HepG2 (cell line): ENCODE measurements around the gene EZH1. TPM values are rescaled to one million over a fixed set of nuclear protein-coding genes. Genes with fewer than 3 reads are reported as not detected.

Experiments used
- ATF1 ChIP-seq: IDR thresholded peaks from 2 replicates; pipeline ENCODE4 v1.6.1; 2016; ENCODE audit warnings: mild to moderate bottlenecking, control low read depth
- ATM ChIP-seq: fragments of 450-650 bp; IDR thresholded peaks from 2 replicates; pipeline ENCODE4 v1.7.1; 2017; ENCODE audit warnings: mild to moderate bottlenecking, borderline replicate concordance
- GPN1 ChIP-seq: sonication (generic); formaldehyde crosslinking; IDR thresholded peaks from 2 replicates; pipeline ENCODE4 v1.5.1; 2020; ENCODE audit warnings: missing genetic modification reagents, borderline replicate concordance
- MYNN ChIP-seq: sonication (generic); formaldehyde crosslinking; IDR thresholded peaks from 2 replicates; pipeline ENCODE4 v1.4.0; 2020; ENCODE audit warnings: mild to moderate bottlenecking, low read depth, missing genetic modification reagents
- PAWR ChIP-seq: sonication (generic); formaldehyde crosslinking; IDR thresholded peaks from 2 replicates; pipeline ENCODE4 v1.4.0; 2020; ENCODE audit warnings: missing genetic modification reagents, mild to moderate bottlenecking, borderline replicate concordance
- PHF5A ChIP-seq: IDR thresholded peaks from one replicate; pipeline ENCODE4 v1.6.1; 2018; ENCODE audit warnings: low read depth, missing genetic modification reagents; ENCODE audit not compliant: unreplicated experiment
- RXRB ChIP-seq: IDR thresholded peaks from 2 replicates; pipeline ENCODE4 v1.6.1; 2016; ENCODE audit warnings: borderline replicate concordance, missing genetic modification reagents, missing compliant biosample characterization
- XRCC5 ChIP-seq: fragments of 200-400 bp; formaldehyde crosslinking; optimal IDR thresholded peaks from 2 replicates; pipeline ENCODE3; 2017; ENCODE audit warnings: mild to moderate bottlenecking, low read length
- ZNF143 ChIP-seq: sonication (generic); formaldehyde crosslinking; IDR thresholded peaks from 2 replicates; pipeline ENCODE4 v1.4.0; 2020; ENCODE audit warnings: missing genetic modification reagents
- ZNF180 ChIP-seq: sonication (generic); formaldehyde crosslinking; IDR thresholded peaks from 2 replicates; pipeline ENCODE4 v1.4.0; 2020; ENCODE audit warnings: low read depth, missing genetic modification reagents, borderline replicate concordance
- ZNF33B ChIP-seq: sonication (generic); formaldehyde crosslinking; IDR thresholded peaks from 2 replicates; pipeline ENCODE4 v1.5.1; 2020; ENCODE audit warnings: mild to moderate bottlenecking, missing genetic modification reagents
- ZNF343 ChIP-seq: sonication (generic); formaldehyde crosslinking; IDR thresholded peaks from 2 replicates; pipeline ENCODE4 v1.4.0; 2020; ENCODE audit warnings: mild to moderate bottlenecking, missing genetic modification reagents
- ZNF451 ChIP-seq: sonication (generic); formaldehyde crosslinking; IDR thresholded peaks from 2 replicates; pipeline ENCODE4 v1.5.0; 2020; ENCODE audit warnings: mild to moderate bottlenecking, missing genetic modification reagents
- ZNF496 ChIP-seq: sonication (generic); formaldehyde crosslinking; IDR thresholded peaks from 2 replicates; pipeline ENCODE4 v1.8.1; 2023; ENCODE audit warnings: mild to moderate bottlenecking, moderate library complexity, missing genetic modification reagents; ENCODE audit not compliant: insufficient replicate concordance
- ZNF510 ChIP-seq: sonication (generic); formaldehyde crosslinking; IDR thresholded peaks from 2 replicates; pipeline ENCODE4 v1.4.0; 2020; ENCODE audit warnings: low read depth, mild to moderate bottlenecking, missing genetic modification reagents
- ZNF788 ChIP-seq: sonication (generic); formaldehyde crosslinking; IDR thresholded peaks from 2 replicates; pipeline ENCODE4 v1.5.0; 2020; ENCODE audit warnings: mild to moderate bottlenecking, missing genetic modification reagents, borderline replicate concordance
- polyA plus RNA-seq, 8 experiments: library from polyadenylated mRNA; depleted of rRNA in 3 of 8; stranded (reverse) in 7 of 8; unstranded in 1 of 8; fragments of >200 nt; fragmentation: Illumina TruSeq in 4 of 8; extraction: Trizol in 4 of 8; gene quantifications; 2 replicates each; pipeline versions ENCODE4 v1.2.1 to v1.2.3, GENCODE V29; 2011 to 2016; ENCODE audit warnings: low read depth in 4 of 8, missing spikeins in 1 of 8, mixed read lengths in 1 of 8; ENCODE audit not compliant: insufficient read depth in 1 of 8
- total RNA-seq, 5 experiments: library from RNA; depleted of rRNA; stranded (reverse); fragments of >200 nt; fragmentation: Illumina TruSeq; extraction: Trizol; gene quantifications; 2 replicates each; pipeline ENCODE4 v1.2.3, GENCODE V29; 2016; ENCODE audit warnings: low read depth in 1 of 5
- TF ChIP-seq, protein P1 (sequence below): sonication (generic); formaldehyde crosslinking; IDR thresholded peaks from 2 replicates; pipeline ENCODE4 v1.4.0; 2020; ENCODE audit warnings: missing genetic modification reagents
- TF ChIP-seq, protein P2 (sequence below): sonication (generic); formaldehyde crosslinking; IDR thresholded peaks from 2 replicates; pipeline ENCODE4 v1.5.1; 2020; ENCODE audit warnings: missing genetic modification reagents, mild to moderate bottlenecking, borderline replicate concordance
- TF ChIP-seq, protein P3 (sequence below): sonication (generic); formaldehyde crosslinking; IDR thresholded peaks from 2 replicates; pipeline ENCODE4 v1.5.1; 2020; ENCODE audit warnings: mild to moderate bottlenecking, missing genetic modification reagents, moderate library complexity
- TF ChIP-seq, protein P4 (sequence below): sonication (generic); formaldehyde crosslinking; IDR thresholded peaks from 2 replicates; pipeline ENCODE4 v1.5.0; 2020; ENCODE audit warnings: mild to moderate bottlenecking, missing genetic modification reagents, borderline replicate concordance

The EZH1 gene
- total and polyA plus RNA-seq, 2 of the 13 experiments (the other 11 are each of a cell fraction or from before 2014, with no cell fraction given) = 11.6 to 24.0 TPM

DNA sequence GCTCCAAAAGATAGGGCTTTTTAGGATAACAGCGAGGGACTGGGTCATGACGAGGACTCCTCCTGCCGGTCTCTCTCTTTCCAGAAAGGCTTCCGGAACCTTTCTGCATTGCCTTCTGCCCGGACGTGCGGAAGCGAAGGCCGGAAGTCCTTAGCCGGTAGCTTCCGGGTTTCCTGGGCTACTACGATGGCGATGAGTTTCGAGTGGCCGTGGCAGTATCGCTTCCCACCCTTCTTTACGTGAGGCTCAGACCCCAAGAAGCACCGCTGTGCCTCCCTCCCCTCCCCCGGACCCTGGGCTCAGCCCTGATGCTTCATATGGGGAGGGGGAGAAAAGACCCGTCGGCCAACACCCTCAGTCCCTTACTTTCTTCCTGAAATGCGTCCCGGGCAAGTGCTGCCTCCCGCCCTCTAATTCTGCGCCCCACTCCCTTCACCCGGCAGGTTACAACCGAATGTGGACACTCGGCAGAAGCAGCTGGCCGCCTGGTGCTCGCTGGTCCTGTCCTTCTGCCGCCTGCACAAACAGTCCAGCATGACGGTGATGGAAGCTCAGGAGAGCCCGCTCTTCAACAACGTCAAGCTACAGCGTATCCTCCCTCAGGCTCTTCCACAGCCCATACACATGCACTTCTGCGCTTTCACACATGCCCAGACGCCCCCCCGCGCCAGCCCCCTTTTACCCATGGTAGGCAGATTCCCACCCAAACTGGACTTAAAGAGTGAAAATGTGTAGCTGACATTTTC, 28.6 kb upstream of the EZH1 start, which contains the start of gene VPS25 (continued):
- TF ChIP-seq, protein P1, sequence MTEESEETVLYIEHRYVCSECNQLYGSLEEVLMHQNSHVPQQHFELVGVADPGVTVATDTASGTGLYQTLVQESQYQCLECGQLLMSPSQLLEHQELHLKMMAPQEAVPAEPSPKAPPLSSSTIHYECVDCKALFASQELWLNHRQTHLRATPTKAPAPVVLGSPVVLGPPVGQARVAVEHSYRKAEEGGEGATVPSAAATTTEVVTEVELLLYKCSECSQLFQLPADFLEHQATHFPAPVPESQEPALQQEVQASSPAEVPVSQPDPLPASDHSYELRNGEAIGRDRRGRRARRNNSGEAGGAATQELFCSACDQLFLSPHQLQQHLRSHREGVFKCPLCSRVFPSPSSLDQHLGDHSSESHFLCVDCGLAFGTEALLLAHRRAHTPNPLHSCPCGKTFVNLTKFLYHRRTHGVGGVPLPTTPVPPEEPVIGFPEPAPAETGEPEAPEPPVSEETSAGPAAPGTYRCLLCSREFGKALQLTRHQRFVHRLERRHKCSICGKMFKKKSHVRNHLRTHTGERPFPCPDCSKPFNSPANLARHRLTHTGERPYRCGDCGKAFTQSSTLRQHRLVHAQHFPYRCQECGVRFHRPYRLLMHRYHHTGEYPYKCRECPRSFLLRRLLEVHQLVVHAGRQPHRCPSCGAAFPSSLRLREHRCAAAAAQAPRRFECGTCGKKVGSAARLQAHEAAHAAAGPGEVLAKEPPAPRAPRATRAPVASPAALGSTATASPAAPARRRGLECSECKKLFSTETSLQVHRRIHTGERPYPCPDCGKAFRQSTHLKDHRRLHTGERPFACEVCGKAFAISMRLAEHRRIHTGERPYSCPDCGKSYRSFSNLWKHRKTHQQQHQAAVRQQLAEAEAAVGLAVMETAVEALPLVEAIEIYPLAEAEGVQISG (CRISPR knock-in tag) = peak; percentile 96
- TF ChIP-seq ZNF496 (CRISPR knock-in tag) (no peak), ZNF180 (CRISPR knock-in tag) (no peak), ZNF510 (CRISPR knock-in tag) (no peak), ZNF788 (CRISPR knock-in tag) (peak; percentile 97; the same call in 1 of the 2 replicates), RXRB (peak; percentile 90), ZNF143 (CRISPR knock-in tag) (peak; percentile 69), ZNF343 (CRISPR knock-in tag) (peak; percentile 58; the same call in 1 of the 2 replicates), XRCC5 (peak; percentile 99), PHF5A (CRISPR knock-in tag) (peak; percentile 50), GPN1 (CRISPR knock-in tag) (no peak), ZNF451 (peak; percentile 92; the same call in 1 of the 2 replicates), ATM (no peak), ZNF33B (CRISPR knock-in tag) (no peak; the same call in 1 of the 2 replicates), PAWR (CRISPR knock-in tag) (no peak), MYNN (CRISPR knock-in tag) (peak; percentile 90; the same call in 1 of the 2 replicates), ATF1 (CRISPR knock-in tag) (peak; percentile 76)
- TF ChIP-seq, protein P2, sequence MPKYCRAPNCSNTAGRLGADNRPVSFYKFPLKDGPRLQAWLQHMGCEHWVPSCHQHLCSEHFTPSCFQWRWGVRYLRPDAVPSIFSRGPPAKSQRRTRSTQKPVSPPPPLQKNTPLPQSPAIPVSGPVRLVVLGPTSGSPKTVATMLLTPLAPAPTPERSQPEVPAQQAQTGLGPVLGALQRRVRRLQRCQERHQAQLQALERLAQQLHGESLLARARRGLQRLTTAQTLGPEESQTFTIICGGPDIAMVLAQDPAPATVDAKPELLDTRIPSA (CRISPR knock-in tag) = no peak
- TF ChIP-seq, protein P3, sequence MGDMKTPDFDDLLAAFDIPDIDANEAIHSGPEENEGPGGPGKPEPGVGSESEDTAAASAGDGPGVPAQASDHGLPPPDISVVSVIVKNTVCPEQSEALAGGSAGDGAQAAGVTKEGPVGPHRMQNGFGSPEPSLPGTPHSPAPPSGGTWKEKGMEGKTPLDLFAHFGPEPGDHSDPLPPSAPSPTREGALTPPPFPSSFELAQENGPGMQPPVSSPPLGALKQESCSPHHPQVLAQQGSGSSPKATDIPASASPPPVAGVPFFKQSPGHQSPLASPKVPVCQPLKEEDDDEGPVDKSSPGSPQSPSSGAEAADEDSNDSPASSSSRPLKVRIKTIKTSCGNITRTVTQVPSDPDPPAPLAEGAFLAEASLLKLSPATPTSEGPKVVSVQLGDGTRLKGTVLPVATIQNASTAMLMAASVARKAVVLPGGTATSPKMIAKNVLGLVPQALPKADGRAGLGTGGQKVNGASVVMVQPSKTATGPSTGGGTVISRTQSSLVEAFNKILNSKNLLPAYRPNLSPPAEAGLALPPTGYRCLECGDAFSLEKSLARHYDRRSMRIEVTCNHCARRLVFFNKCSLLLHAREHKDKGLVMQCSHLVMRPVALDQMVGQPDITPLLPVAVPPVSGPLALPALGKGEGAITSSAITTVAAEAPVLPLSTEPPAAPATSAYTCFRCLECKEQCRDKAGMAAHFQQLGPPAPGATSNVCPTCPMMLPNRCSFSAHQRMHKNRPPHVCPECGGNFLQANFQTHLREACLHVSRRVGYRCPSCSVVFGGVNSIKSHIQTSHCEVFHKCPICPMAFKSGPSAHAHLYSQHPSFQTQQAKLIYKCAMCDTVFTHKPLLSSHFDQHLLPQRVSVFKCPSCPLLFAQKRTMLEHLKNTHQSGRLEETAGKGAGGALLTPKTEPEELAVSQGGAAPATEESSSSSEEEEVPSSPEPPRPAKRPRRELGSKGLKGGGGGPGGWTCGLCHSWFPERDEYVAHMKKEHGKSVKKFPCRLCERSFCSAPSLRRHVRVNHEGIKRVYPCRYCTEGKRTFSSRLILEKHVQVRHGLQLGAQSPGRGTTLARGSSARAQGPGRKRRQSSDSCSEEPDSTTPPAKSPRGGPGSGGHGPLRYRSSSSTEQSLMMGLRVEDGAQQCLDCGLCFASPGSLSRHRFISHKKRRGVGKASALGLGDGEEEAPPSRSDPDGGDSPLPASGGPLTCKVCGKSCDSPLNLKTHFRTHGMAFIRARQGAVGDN (CRISPR knock-in tag) = peak; percentile 94
- TF ChIP-seq, protein P4, sequence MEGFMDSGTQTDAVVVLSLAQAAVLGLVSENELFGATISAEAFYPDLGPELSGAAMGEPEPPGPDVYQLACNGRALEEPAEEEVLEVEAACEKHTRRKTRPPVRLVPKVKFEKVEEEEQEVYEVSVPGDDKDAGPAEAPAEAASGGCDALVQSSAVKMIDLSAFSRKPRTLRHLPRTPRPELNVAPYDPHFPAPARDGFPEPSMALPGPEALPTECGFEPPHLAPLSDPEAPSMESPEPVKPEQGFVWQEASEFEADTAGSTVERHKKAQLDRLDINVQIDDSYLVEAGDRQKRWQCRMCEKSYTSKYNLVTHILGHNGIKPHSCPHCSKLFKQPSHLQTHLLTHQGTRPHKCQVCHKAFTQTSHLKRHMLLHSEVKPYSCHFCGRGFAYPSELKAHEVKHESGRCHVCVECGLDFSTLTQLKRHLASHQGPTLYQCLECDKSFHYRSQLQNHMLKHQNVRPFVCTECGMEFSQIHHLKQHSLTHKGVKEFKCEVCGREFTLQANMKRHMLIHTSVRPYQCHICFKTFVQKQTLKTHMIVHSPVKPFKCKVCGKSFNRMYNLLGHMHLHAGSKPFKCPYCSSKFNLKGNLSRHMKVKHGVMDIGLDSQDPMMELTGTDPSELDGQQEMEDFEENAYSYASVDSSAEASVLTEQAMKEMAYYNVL = peak; percentile 67; the same call in 1 of the 2 replicates
